Neural cell (in vitro differentiated cells): ENCODE measurements around the gene EPHA6. TPM values are rescaled to one million over a fixed set of nuclear protein-coding genes. Genes with fewer than 3 reads are reported as not detected.
A peak's percentile ranks its signal among the peaks of the same experiment; 100 is the strongest.

Experiments
- H2AFZ ChIP-seq: fragments of 200-600, 300-800 bp; sonication (generic), shearing (Covaris generic); 2 replicates; pipeline ENCODE4 v1.6.0; 2014; ENCODE audit warnings: low read depth, mild to moderate bottlenecking, antibody characterized with exemption, low read length, moderate library complexity
- H3F3A ChIP-seq: fragments of 200-600 bp; shearing (Covaris generic); 2 replicates; pipeline ENCODE4 v1.6.1; 2016; ENCODE audit warnings: mild to moderate bottlenecking, moderate library complexity, mixed read lengths, antibody characterized with exemption, low read length; ENCODE audit not compliant: insufficient read depth, poor library complexity, severe bottlenecking
- H3K27ac ChIP-seq: fragments of 200-600, 300-800 bp; sonication (generic), shearing (Covaris generic); 2 replicates; pipeline ENCODE4 v1.5.1; 2014; ENCODE audit warnings: mild to moderate bottlenecking, low read length, moderate library complexity
- H3K27me3 ChIP-seq: fragments of 300-800, 200-600 bp; sonication (generic), shearing (Covaris generic); 2 replicates; pipeline ENCODE4 v1.6.0; 2014; ENCODE audit warnings: mild to moderate bottlenecking, low read depth, low read length, moderate library complexity; ENCODE audit not compliant: insufficient read depth
- H3K36me3 ChIP-seq: fragments of 300-800, 200-600 bp; sonication (generic), shearing (Covaris generic); 2 replicates; pipeline ENCODE4 v1.5.1; 2014; ENCODE audit warnings: mild to moderate bottlenecking, antibody characterized with exemption, low read length, moderate library complexity; ENCODE audit not compliant: insufficient read depth
- H3K4me2 ChIP-seq: fragments of 300-800, 200-600 bp; sonication (generic), shearing (Covaris generic); 2 replicates; pipeline ENCODE4 v1.6.0; 2014; ENCODE audit warnings: mild to moderate bottlenecking, low read length
- H3K4me3 ChIP-seq: fragments of 300-800, 200-600 bp; sonication (generic), shearing (Covaris generic); 2 replicates; pipeline ENCODE4 v1.5.1; 2014; ENCODE audit warnings: mild to moderate bottlenecking, low read length, moderate library complexity
- H3K79me2 ChIP-seq: fragments of 200-600 bp; shearing (Covaris generic); replicated peaks from 2 replicates; pipeline ENCODE4 v1.6.0; 2014; ENCODE audit warnings: mild to moderate bottlenecking, low read length, moderate library complexity; ENCODE audit not compliant: insufficient read depth
- H3K9ac ChIP-seq: fragments of 300-800, 200-600 bp; sonication (generic), shearing (Covaris generic); 2 replicates; pipeline ENCODE4 v1.6.1; 2016; ENCODE audit warnings: mild to moderate bottlenecking, low read length, mixed read lengths
- H3K9me2 ChIP-seq: fragments of 200-600 bp; shearing (Covaris generic); 2 replicates; pipeline ENCODE4 v1.6.1; 2016; ENCODE audit warnings: mild to moderate bottlenecking, low read length, mixed read lengths; ENCODE audit not compliant: insufficient read depth
- H3K9me3 ChIP-seq: fragments of 200-600, 300-800 bp; sonication (generic), shearing (Covaris generic); 2 replicates; pipeline ENCODE4 v1.6.1; 2016; ENCODE audit warnings: mild to moderate bottlenecking, mixed run types, low read length, moderate library complexity, mixed read lengths
- H4K20me1 ChIP-seq: fragments of 200-600 bp; shearing (Covaris generic); 2 replicates; pipeline ENCODE4 v1.6.1; 2016; ENCODE audit warnings: mild to moderate bottlenecking, mixed run types; ENCODE audit not compliant: insufficient read depth
- CTCF ChIP-seq: fragments of 450-650 bp; IDR thresholded peaks from 2 replicates; pipeline ENCODE4 v1.5.1; 2014; ENCODE audit warnings: antibody characterized with exemption, mild to moderate bottlenecking, moderate library complexity; ENCODE audit not compliant: poor library complexity, severe bottlenecking
- EP300 ChIP-seq: fragments of 450-650 bp; conservative IDR thresholded peaks from 2 replicates; pipeline ENCODE4 v1.6.1; 2014; ENCODE audit warnings: antibody characterized with exemption, mild to moderate bottlenecking, moderate library complexity; ENCODE audit not compliant: poor library complexity, severe bottlenecking
- EZH2 ChIP-seq: fragments of 200-600, 300-800 bp; shearing (Covaris generic), sonication (generic); IDR thresholded peaks from 2 replicates; pipeline ENCODE4 v1.6.1; 2014; ENCODE audit warnings: antibody characterized with exemption, low read length, borderline replicate concordance, mild to moderate bottlenecking; ENCODE audit not compliant: insufficient read depth, poor library complexity, severe bottlenecking
- MXI1 ChIP-seq: fragments of 450-650 bp; conservative IDR thresholded peaks from 2 replicates; pipeline ENCODE4 v1.6.1; 2014; ENCODE audit warnings: antibody characterized with exemption, mild to moderate bottlenecking; ENCODE audit not compliant: poor library complexity, severe bottlenecking
- POLR2AphosphoS5 ChIP-seq: IDR thresholded peaks from 2 replicates; pipeline ENCODE4 v1.6.1; 2012
- RAD21 ChIP-seq: fragments of 450-650 bp; conservative IDR thresholded peaks from 2 replicates; pipeline ENCODE4 v1.6.1; 2014; ENCODE audit warnings: antibody characterized with exemption, mild to moderate bottlenecking, moderate library complexity
- SMC3 ChIP-seq: fragments of 450-650 bp; conservative IDR thresholded peaks from 2 replicates; pipeline ENCODE4 v1.6.1; 2014; ENCODE audit warnings: antibody characterized with exemption, mild to moderate bottlenecking, moderate library complexity; ENCODE audit not compliant: poor library complexity
- TAF1 ChIP-seq: IDR thresholded peaks from 2 replicates; pipeline ENCODE4 v1.6.1; 2012; ENCODE audit warnings: low read depth
- polyA plus RNA-seq: library from polyadenylated mRNA; depleted of rRNA; stranded (reverse); fragments of >200 nt; gene quantifications from 2 replicates; pipeline ENCODE4 v1.2.3, GENCODE V29; 2014
- TF ChIP-seq, protein P1 (sequence below): IDR thresholded peaks from 2 replicates; pipeline ENCODE4 v1.6.1; 2012; ENCODE audit warnings: borderline replicate concordance

The EPHA6 gene
- polyA plus RNA-seq, 1 donor from 2014 or later = 0.56 TPM

DNA sequence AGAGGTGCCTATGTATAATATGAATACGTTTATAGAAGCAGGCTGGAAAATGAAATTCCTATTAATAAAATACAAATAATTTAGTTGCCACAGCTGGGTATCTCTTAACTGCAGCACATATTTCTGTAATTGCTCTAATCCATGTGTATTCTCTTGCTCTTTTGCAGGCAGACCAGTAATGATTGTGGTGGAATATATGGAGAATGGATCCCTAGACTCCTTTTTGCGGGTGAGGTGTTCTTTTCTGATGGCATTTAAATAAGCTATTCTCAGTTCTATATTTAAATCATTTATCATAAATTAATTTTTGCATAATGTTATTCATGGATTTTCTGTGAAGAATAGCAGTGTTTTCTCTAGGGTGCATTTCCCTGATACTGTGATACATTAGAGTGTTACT is 796.2 kb downstream of the EPHA6 start:
- Histone ChIP-seq H3K27me3 (no peaks in the 10 kb centered on the region), H3F3A (no peaks in the 10 kb centered on the region), H3K27ac (peak overlapping the region; percentile 35), H3K4me3 (no peak overlapping the region), H3K4me2 (no peak overlapping the region), H3K9me2 (no peaks in the 10 kb centered on the region), H3K79me2 (no peaks in the 10 kb centered on the region), H3K36me3 (no peaks in the 10 kb centered on the region), H3K9me3 (no peaks in the 10 kb centered on the region), H2AFZ (no peak overlapping the region), H3K9ac (no peak overlapping the region), H4K20me1 (no peaks in the 10 kb centered on the region)
- TF ChIP-seq TAF1 (no peak), RAD21 (no peak), EZH2 (no peak), SMC3 (no peak), EP300 (no peak), CTCF (no peak), POLR2AphosphoS5 (no peak), MXI1 (no peak)
- TF ChIP-seq, protein P1, sequence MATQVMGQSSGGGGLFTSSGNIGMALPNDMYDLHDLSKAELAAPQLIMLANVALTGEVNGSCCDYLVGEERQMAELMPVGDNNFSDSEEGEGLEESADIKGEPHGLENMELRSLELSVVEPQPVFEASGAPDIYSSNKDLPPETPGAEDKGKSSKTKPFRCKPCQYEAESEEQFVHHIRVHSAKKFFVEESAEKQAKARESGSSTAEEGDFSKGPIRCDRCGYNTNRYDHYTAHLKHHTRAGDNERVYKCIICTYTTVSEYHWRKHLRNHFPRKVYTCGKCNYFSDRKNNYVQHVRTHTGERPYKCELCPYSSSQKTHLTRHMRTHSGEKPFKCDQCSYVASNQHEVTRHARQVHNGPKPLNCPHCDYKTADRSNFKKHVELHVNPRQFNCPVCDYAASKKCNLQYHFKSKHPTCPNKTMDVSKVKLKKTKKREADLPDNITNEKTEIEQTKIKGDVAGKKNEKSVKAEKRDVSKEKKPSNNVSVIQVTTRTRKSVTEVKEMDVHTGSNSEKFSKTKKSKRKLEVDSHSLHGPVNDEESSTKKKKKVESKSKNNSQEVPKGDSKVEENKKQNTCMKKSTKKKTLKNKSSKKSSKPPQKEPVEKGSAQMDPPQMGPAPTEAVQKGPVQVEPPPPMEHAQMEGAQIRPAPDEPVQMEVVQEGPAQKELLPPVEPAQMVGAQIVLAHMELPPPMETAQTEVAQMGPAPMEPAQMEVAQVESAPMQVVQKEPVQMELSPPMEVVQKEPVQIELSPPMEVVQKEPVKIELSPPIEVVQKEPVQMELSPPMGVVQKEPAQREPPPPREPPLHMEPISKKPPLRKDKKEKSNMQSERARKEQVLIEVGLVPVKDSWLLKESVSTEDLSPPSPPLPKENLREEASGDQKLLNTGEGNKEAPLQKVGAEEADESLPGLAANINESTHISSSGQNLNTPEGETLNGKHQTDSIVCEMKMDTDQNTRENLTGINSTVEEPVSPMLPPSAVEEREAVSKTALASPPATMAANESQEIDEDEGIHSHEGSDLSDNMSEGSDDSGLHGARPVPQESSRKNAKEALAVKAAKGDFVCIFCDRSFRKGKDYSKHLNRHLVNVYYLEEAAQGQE = no peak

DNA sequence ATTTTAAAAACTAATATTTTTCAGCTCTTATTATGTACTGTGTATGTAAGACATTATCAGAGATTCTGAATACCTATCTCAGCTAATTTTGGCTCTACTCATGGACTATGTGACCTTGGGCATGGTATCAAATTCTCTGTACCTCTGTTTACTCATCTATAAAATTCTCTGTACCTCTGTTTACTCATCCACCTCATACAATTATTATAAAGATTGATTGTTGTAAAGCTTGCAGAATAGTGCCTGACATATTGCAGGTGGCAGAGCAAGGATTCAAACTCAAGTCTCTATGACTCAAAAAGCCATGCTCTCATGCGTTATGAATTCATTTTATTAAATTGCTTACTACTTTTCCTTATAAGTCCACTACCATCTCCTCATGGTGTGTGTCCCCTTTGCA is 798.2 kb downstream of the EPHA6 start:
- no peaks in the 10 kb centered on the region for H3K36me3 ChIP-seq
- no peaks in the 10 kb centered on the region for H3K9me2 ChIP-seq
- H3K27ac ChIP-seq = no peak overlapping the region
- no peak overlapping the region for H2AFZ ChIP-seq
- no peaks in the 10 kb centered on the region for H3F3A ChIP-seq
- no peak overlapping the region for H3K4me2 ChIP-seq
- H3K9ac ChIP-seq = no peak overlapping the region
- H3K27me3 ChIP-seq = no peaks in the 10 kb centered on the region
- no peak overlapping the region for H3K4me3 ChIP-seq
- no peaks in the 10 kb centered on the region for H4K20me1 ChIP-seq
- H3K79me2 ChIP-seq = no peaks in the 10 kb centered on the region
- no peaks in the 10 kb centered on the region for H3K9me3 ChIP-seq
- TF ChIP-seq SMC3 (no peak), MXI1 (no peak), TAF1 (no peak), CTCF (no peak), EP300 (no peak), POLR2AphosphoS5 (no peak), EZH2 (no peak), RAD21 (no peak)
- TF ChIP-seq, protein P1 = no peak
